ENCODE results near the gene AMN.
A peak's percentile ranks its signal among the peaks of the same experiment; 100 is the strongest.

The AMN gene

GRCh38 chr14:102927346-102927877 is 4.9 kb downstream of the AMN start:
- DNase-seq (ENCODE audit: low spot score) = peak; percentile 60
- H3K27ac ChIP-seq = 0 out of 2 replicates have a peak overlapping the region, but pooled peaks have one; percentile 0
- no peak for TF ChIP-seq CTCF (conservative IDR thresholded peaks at IDR 0.05; ENCODE audit: low read depth)
- POLR2A ChIA-PET (ENCODE audit: low non-redundant PET) = interaction anchor here (0.6 kb wide), 1 partner anchor 121 kb away, joined by 7 read pairs; no protein-coding TSS in a partner anchor
- CTCF ChIA-PET = interaction anchor here (0.7 kb wide), 1 partner anchor 353 kb away, joined by 3 read pairs; no protein-coding TSS in a partner anchor

- DNase-seq (ENCODE audit: low spot score) = no peak
- ChIA-PET CTCF (interaction anchor here (0.7 kb wide), 1 partner anchor 354 kb away, joined by 3 read pairs; no protein-coding TSS in a partner anchor), POLR2A (ENCODE audit: low non-redundant PET) (no interaction called here)
- 0 out of 2 replicates have a peak overlapping the region, but pooled peaks have one; percentile 0 for H3K27ac ChIP-seq
- TF ChIP-seq CTCF (conservative IDR thresholded peaks at IDR 0.05; ENCODE audit: low read depth) = no peak
Observed at GRCh38 chr14:102927878-102928411, 5.5 kb downstream of the AMN start.

- DNase-seq (ENCODE audit: low spot score) = peak; percentile 59
- TF ChIP-seq CTCF (conservative IDR thresholded peaks at IDR 0.05; ENCODE audit: low read depth) = no peak
- ChIA-PET CTCF (no interaction called here), POLR2A (ENCODE audit: low non-redundant PET) (no interaction called here)
- H3K27ac ChIP-seq = no peak overlapping the region
Observed at GRCh38 chr14:102928412-102929240, 6.2 kb downstream of the AMN start.

- TF ChIP-seq CTCF (conservative IDR thresholded peaks at IDR 0.05; ENCODE audit: low read depth) = no peak
- ChIA-PET CTCF (interaction anchor here (0.5 to 0.6 kb wide), 3 partner anchors 180 to 363 kb away, joined by 3 to 4 read pairs (median 4); no protein-coding TSS in a partner anchor), POLR2A (ENCODE audit: low non-redundant PET) (no interaction called here)
- H3K27ac ChIP-seq = no peak overlapping the region
- no peak for DNase-seq (ENCODE audit: low spot score)
Observed at GRCh38 chr14:102929241-102930137, 7.0 kb downstream of the AMN start.

GRCh38 chr14:102930138-102930752 is 7.8 kb downstream of the AMN start:
- TF ChIP-seq CTCF (conservative IDR thresholded peaks at IDR 0.05; ENCODE audit: low read depth) = no peak
- DNase-seq (ENCODE audit: low spot score) = no peak
- POLR2A ChIA-PET (ENCODE audit: low non-redundant PET) = interaction anchor here (0.6 kb wide), 1 partner anchor 45 kb away, joined by 4 read pairs; no protein-coding TSS in a partner anchor
- no peak overlapping the region for H3K27ac ChIP-seq
- CTCF ChIA-PET = interaction anchor here (0.5 to 1.1 kb wide), 6 partner anchors 175 to 442 kb away, joined by 3 to 4 read pairs (median 4); no protein-coding TSS in a partner anchor

Measured in RWPE1 (cell line).